NCI-H2081 (cell line): ENCODE data around the gene FBXO38.

Source experiments
- DNase-seq, 2 experiments: peaks; one replicate each; lab custom pipeline; 2025; lab: John Stamatoyannopoulos, UW

FBXO38 gene

GRCh38 chr5:148382961-148383360 lies 797 bp upstream of the FBXO38 start:
- DNase-seq = no peak

GRCh38 chr5:148384380-148384737 lies 601 bp downstream of the FBXO38 start:
- DNase-seq = peak in 1 of 2 experiments; percentile 9

GRCh38 chr5:148385094-148385493 lies 1.3 kb downstream of the FBXO38 start:
- DNase-seq = no peak

- DNase-seq = no peak
Observed at GRCh38 chr5:148386041-148386440, 2.3 kb downstream of the FBXO38 start.

GRCh38 chr5:148387325-148387724 lies 3.6 kb downstream of the FBXO38 start:
- no peak for DNase-seq

- DNase-seq = no peak
Observed at GRCh38 chr5:148388696-148389095, 4.9 kb downstream of the FBXO38 start.

- no peak for DNase-seq
Observed at GRCh38 chr5:148390914-148391313, 7.2 kb downstream of the FBXO38 start.

GRCh38 chr5:148391422-148391821 lies 7.7 kb downstream of the FBXO38 start:
- DNase-seq = no peak

- peak; percentile 71 to 94 for DNase-seq
Observed at GRCh38 chr5:148393390-148393741, 9.6 kb downstream of the FBXO38 start.

- DNase-seq = peak in 1 of 2 experiments; percentile 31
Observed at GRCh38 chr5:148394587-148395019, 10.8 kb downstream of the FBXO38 start.

- no peak for DNase-seq
Observed at GRCh38 chr5:148395031-148395430, 11.3 kb downstream of the FBXO38 start.

GRCh38 chr5:148397968-148398595 lies 14.3 kb downstream of the FBXO38 start:
- peak in 1 of 2 experiments; percentile 28 for DNase-seq

GRCh38 chr5:148398698-148399121 lies 15.0 kb downstream of the FBXO38 start:
- DNase-seq = no peak

GRCh38 chr5:148401604-148402003 lies 17.8 kb downstream of the FBXO38 start:
- no peak for DNase-seq

GRCh38 chr5:148403344-148403743 lies 19.6 kb downstream of the FBXO38 start:
- no peak for DNase-seq

- no peak for DNase-seq
Observed at GRCh38 chr5:148406406-148406805, 22.6 kb downstream of the FBXO38 start.

GRCh38 chr5:148408092-148408491 lies 24.3 kb downstream of the FBXO38 start:
- no peak for DNase-seq

- no peak for DNase-seq
Observed at GRCh38 chr5:148412124-148412523, 28.4 kb downstream of the FBXO38 start.

- DNase-seq = no peak
Observed at GRCh38 chr5:148414833-148415232, 31.1 kb downstream of the FBXO38 start.

- DNase-seq = no peak
Observed at GRCh38 chr5:148416416-148416815, 32.7 kb downstream of the FBXO38 start.

- no peak for DNase-seq
Observed at GRCh38 chr5:148416921-148417320, 33.2 kb downstream of the FBXO38 start.

GRCh38 chr5:148418511-148418910 lies 34.8 kb downstream of the FBXO38 start:
- DNase-seq = no peak

GRCh38 chr5:148421661-148422060 lies 37.9 kb downstream of the FBXO38 start:
- no peak for DNase-seq

GRCh38 chr5:148425808-148426207 lies 42.0 kb downstream of the FBXO38 start:
- no peak for DNase-seq
